ENCODE measurements around the gene VAV1. TPM values are rescaled to one million over a fixed set of nuclear protein-coding genes. Genes with fewer than 3 reads are reported as not detected.
"Not testable (repeated sequence)": the region's sequence is repeated elsewhere in the genome, so short reads cannot be mapped to it uniquely, and the experiment has no call there.

The VAV1 gene
- total RNA-seq, 1 donor from 2014 or later: not detected

DNA sequence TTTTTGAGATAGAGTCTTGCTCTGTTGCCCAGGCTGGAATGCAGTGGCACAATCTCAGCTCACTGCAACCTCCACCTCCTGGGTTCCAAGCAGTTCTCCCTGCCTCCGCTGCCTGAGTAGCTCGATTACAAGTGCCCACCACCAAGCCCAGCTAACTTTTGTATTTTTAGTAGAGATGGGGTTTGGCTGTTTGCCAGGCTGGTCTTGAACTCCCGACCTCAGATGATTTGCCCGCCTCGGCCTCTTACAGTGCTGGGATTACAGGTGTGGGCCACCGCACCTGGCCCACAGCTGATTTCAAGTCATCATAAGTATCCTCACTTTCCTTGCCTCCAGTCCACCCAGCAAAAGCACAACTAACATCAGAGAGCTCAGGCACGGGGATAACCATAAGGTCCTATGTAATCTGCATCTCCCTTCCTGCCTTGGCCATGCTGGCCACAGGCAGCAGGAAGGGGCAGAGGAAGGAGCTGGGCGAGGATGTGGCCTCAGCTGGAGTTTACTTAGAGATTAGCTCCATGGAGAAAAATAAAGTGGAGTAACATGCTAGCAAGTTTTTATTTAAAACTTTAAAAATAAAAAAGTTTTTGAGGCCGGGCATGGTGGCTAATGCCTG is 91.9 kb downstream of the VAV1 start:
- peaks cover 17% of the 10 kb centered on the region for H3K27me3 Mint-ChIP-seq (ENCODE audit: low read depth)
- no peak overlapping the region for H3K27ac Mint-ChIP-seq (ENCODE audit: unreplicated experiment)
- H3K4me1 Mint-ChIP-seq (ENCODE audit: low read depth): peaks cover 5% of the 10 kb centered on the region
- no peak for DNase-seq (ENCODE audit: low spot score)
- no peak overlapping the region for H3K4me3 Mint-ChIP-seq (ENCODE audit: unreplicated experiment)
- H3K9me3 Mint-ChIP-seq (ENCODE audit: low read depth): no peaks in the 10 kb centered on the region
- H3K36me3 Mint-ChIP-seq (ENCODE audit: low read depth): no peaks in the 10 kb centered on the region
- TF ChIP-seq, protein P1, sequence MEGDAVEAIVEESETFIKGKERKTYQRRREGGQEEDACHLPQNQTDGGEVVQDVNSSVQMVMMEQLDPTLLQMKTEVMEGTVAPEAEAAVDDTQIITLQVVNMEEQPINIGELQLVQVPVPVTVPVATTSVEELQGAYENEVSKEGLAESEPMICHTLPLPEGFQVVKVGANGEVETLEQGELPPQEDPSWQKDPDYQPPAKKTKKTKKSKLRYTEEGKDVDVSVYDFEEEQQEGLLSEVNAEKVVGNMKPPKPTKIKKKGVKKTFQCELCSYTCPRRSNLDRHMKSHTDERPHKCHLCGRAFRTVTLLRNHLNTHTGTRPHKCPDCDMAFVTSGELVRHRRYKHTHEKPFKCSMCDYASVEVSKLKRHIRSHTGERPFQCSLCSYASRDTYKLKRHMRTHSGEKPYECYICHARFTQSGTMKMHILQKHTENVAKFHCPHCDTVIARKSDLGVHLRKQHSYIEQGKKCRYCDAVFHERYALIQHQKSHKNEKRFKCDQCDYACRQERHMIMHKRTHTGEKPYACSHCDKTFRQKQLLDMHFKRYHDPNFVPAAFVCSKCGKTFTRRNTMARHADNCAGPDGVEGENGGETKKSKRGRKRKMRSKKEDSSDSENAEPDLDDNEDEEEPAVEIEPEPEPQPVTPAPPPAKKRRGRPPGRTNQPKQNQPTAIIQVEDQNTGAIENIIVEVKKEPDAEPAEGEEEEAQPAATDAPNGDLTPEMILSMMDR (IDR thresholded peaks at IDR 0.05): no peak

DNA sequence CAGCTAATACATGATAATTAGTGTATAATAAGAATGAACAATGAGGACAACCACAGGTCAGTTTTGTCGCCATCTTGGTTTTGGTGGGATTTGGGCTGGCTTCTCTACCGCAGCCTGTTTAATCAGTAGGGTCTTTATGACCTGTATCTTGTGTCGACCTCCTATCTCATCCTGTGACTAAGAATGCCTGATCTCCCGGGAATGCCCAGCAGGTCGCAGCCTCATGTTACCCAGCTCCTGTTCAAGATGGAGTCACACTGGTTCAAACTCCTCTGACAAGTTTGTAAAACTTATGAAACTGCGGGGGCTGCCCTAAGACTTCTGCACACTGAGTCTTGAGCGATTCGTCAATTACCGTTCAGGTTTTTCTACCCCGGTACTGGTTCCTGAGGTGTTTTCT is 93.3 kb downstream of the VAV1 start:
- no peak overlapping the region for H3K27ac Mint-ChIP-seq (ENCODE audit: unreplicated experiment)
- H3K9me3 Mint-ChIP-seq (ENCODE audit: low read depth): no peaks in the 10 kb centered on the region
- DNase-seq (ENCODE audit: low spot score): no peak
- TF ChIP-seq, protein P1 (IDR thresholded peaks at IDR 0.05): no peak
- no peak overlapping the region for H3K4me3 Mint-ChIP-seq (ENCODE audit: unreplicated experiment)
- no peaks in the 10 kb centered on the region for H3K36me3 Mint-ChIP-seq (ENCODE audit: low read depth)
- H3K27me3 Mint-ChIP-seq (ENCODE audit: low read depth): peaks cover 19% of the 10 kb centered on the region
- peaks cover 5% of the 10 kb centered on the region for H3K4me1 Mint-ChIP-seq (ENCODE audit: low read depth)

DNA sequence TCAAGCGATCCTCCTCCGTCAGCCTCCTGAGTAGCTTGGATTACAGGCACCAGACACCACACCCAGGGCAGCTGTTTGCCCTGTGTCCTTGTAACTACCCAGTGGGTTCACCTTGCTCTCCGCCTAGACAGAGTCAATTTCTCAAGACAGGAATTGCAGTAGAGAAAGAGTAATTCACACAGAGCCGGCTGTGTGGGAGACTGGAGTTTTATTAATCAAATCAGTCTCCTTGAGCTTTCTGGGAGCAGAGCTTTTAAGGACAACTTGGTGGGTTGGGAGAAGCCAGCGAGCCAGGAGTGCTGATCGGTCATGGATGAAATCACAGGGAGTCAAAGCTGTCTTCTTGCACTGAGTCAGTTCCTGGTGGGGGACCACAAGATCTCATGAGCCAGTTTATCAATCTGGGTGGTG is 94.2 kb downstream of the VAV1 start:
- no peak overlapping the region for H3K4me3 Mint-ChIP-seq (ENCODE audit: unreplicated experiment)
- DNase-seq (ENCODE audit: low spot score): no peak
- H3K4me1 Mint-ChIP-seq (ENCODE audit: low read depth): peaks cover 5% of the 10 kb centered on the region
- TF ChIP-seq, protein P1 (IDR thresholded peaks at IDR 0.05): no peak
- no peaks in the 10 kb centered on the region for H3K36me3 Mint-ChIP-seq (ENCODE audit: low read depth)
- H3K9me3 Mint-ChIP-seq (ENCODE audit: low read depth): peaks cover 4% of the 10 kb centered on the region
- H3K27me3 Mint-ChIP-seq (ENCODE audit: low read depth): peaks cover 22% of the 10 kb centered on the region
- H3K27ac Mint-ChIP-seq (ENCODE audit: unreplicated experiment): no peak overlapping the region

DNA sequence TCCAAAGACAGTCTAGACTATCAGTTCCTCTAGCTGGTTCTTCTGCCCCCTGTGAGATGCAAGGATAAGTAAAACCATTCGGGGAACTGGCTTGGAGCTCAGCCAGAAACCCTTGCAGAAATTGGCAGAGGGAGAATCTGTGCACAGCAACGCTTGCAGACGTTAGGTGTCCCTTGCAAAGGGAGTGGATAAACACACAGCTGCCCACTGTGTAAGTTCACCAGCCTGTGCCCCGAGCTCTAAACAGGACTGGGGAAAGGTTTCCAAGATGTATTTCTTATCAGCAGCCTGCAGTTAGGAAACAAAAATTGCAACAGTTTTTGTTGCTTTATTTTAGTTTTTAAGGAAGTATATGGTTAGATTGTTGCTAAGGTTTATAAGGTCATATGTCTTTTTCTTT is 95.8 kb downstream of the VAV1 start:
- no peaks in the 10 kb centered on the region for H3K4me1 Mint-ChIP-seq (ENCODE audit: low read depth)
- H3K36me3 Mint-ChIP-seq (ENCODE audit: low read depth): no peaks in the 10 kb centered on the region
- peaks cover 22% of the 10 kb centered on the region for H3K27me3 Mint-ChIP-seq (ENCODE audit: low read depth)
- TF ChIP-seq, protein P1 (IDR thresholded peaks at IDR 0.05): no peak
- no peak overlapping the region for H3K27ac Mint-ChIP-seq (ENCODE audit: unreplicated experiment)
- H3K9me3 Mint-ChIP-seq (ENCODE audit: low read depth): peaks cover 8% of the 10 kb centered on the region
- H3K4me3 Mint-ChIP-seq (ENCODE audit: unreplicated experiment): no peak overlapping the region
- no peak for DNase-seq (ENCODE audit: low spot score)

DNA sequence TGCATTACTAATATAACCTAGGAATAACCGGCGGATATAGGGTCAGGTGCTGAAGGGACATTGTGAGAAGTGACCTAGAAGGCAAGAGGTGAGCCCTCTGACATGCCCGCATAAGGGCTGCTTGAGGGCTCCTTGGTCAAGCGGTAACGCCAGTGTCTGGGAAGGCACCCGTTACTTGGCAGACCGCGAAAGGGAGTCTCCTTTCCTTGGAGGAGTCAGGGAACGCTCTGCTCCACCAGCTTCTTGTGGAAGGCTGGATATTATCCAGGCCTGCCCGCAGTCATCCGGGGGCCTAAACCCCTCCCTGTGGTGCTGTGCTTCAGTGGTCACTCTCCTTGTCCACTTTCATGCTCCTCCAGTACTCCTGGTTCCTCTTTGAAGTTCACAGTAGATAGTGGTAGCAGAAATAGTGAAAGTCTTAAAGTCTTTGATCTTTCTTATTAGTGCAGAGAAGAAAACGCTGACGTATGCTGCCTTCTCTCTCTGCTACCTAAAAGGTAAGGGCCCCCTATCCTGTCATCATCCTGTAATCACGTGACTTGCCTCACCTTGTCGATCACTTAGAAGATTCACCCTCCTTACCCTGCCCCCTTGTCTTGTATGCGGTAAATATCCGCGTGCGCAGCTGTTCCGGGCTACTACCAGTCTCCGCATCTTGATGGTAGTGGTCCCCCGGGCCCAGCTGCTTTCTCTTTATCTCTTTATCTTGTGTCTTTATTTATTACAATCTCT is 96.8 kb downstream of the VAV1 start:
- not testable (repeated sequence) for H3K4me1 Mint-ChIP-seq (ENCODE audit: low read depth); H3K4me3 Mint-ChIP-seq (ENCODE audit: unreplicated experiment); H3K9me3 Mint-ChIP-seq (ENCODE audit: low read depth); H3K27ac Mint-ChIP-seq (ENCODE audit: unreplicated experiment); DNase-seq (ENCODE audit: low spot score); H3K36me3 Mint-ChIP-seq (ENCODE audit: low read depth)
- H3K27me3 Mint-ChIP-seq (ENCODE audit: low read depth): peaks cover 20% of the 10 kb centered on the region

Measured in chondrocyte (in vitro differentiated cells).